Measurements from ENCODE around the gene PIGH. TPM values are rescaled to one million over a fixed set of nuclear protein-coding genes. Genes with fewer than 3 reads are reported as not detected.

PIGH gene
- polyA plus RNA-seq, 1 of the 3 experiments (the other 2 are of a cell fraction) = 23.6 TPM

- POLR2A ChIA-PET = interaction anchor here (1.0 kb wide), 1 partner anchor 23 kb away, joined by 3 read pairs; the partner anchor contains the start of gene PLEKHH1
Observed at GRCh38 chr14:67555518-67556090, 44.5 kb downstream of the PIGH start.

GRCh38 chr14:67554341-67554740, 45.7 kb downstream of the PIGH start:
- Histone ChIP-seq H2AFZ (ENCODE audit: low read depth) (no peak overlapping the region), H3K4me1 (ENCODE audit: control insufficient read depth in 1 of 2, insufficient read depth in 2 of 2, low read depth in 1 of 2, low read length in 1 of 2) (no peaks in the 10 kb centered on the region), H3K79me2 (ENCODE audit: insufficient read depth) (no peaks in the 10 kb centered on the region), H3K27ac (ENCODE audit: low read depth in 2 of 2, low read length in 1 of 2) (no peak overlapping the region), H3K27me3 (ENCODE audit: insufficient read depth) (no peaks in the 10 kb centered on the region), H3F3A (replicated peaks; ENCODE audit: insufficient read depth) (no peaks in the 10 kb centered on the region), H3K4me3 (ENCODE audit: low read depth in 2 of 2, low read length in 1 of 2) (no peak overlapping the region), H3K9me2 (no peaks in the 10 kb centered on the region), H4K20me1 (ENCODE audit: insufficient read depth) (no peaks in the 10 kb centered on the region), H3K36me3 (replicated peaks in 1 of 2; ENCODE audit: control insufficient read depth in 1 of 2, insufficient read depth in 2 of 2, low read length in 1 of 2) (no peaks in the 10 kb centered on the region), H3K4me2 (no peak overlapping the region), H3K9ac (no peak overlapping the region), H3K9me3 (no peaks in the 10 kb centered on the region)
- TF ChIP-seq MXI1 (IDR thresholded peaks at IDR 0.05; ENCODE audit: low read depth, low read length) (no peak), SIN3A (IDR thresholded peaks at IDR 0.05; ENCODE audit: borderline replicate concordance, low read depth, low read length) (no peak), POLR2AphosphoS5 (IDR thresholded peaks at IDR 0.05; ENCODE audit: low read depth, low read length) (no peak), FOSL2 (IDR thresholded peaks at IDR 0.05; ENCODE audit: borderline replicate concordance, low read depth) (no peak), GATA2 (CRISPR knock-in tag; IDR thresholded peaks at IDR 0.05) (no peak), TAF1 (IDR thresholded peaks at IDR 0.05; ENCODE audit: borderline replicate concordance, low read depth, low read length) (no peak), IRF3 (IDR thresholded peaks at IDR 0.05; ENCODE audit: low read depth, low read length) (no peak), USF1 (IDR thresholded peaks at IDR 0.05; ENCODE audit: borderline replicate concordance, low read depth) (no peak)
- 77% methylated on average over 5 of the region's 7 CpGs for WGBS (ENCODE audit: low lambda C conversion rate)
- CTCF ChIA-PET = interaction anchor here (0.8 to 4.0 kb wide), 6 partner anchors 16 to 150 kb away, joined by 3 to 18 read pairs (median 5); no protein-coding TSS in a partner anchor
- POLR2A ChIA-PET = no interaction called here
- DNase-seq = no peak

More at GRCh38 chr14:67555518-67556090, 44.5 kb downstream of the PIGH start:
- Histone ChIP-seq H2AFZ (ENCODE audit: low read depth) (no peak overlapping the region), H3K79me2 (ENCODE audit: insufficient read depth) (no peaks in the 10 kb centered on the region), H3K27ac (ENCODE audit: low read depth in 2 of 2, low read length in 1 of 2) (no peak overlapping the region), H3K9ac (no peak overlapping the region), H3K36me3 (replicated peaks in 1 of 2; ENCODE audit: control insufficient read depth in 1 of 2, insufficient read depth in 2 of 2, low read length in 1 of 2) (no peaks in the 10 kb centered on the region), H4K20me1 (ENCODE audit: insufficient read depth) (no peaks in the 10 kb centered on the region), H3K9me2 (no peaks in the 10 kb centered on the region), H3K4me2 (no peak overlapping the region), H3K9me3 (no peaks in the 10 kb centered on the region), H3F3A (replicated peaks; ENCODE audit: insufficient read depth) (no peaks in the 10 kb centered on the region), H3K4me1 (ENCODE audit: control insufficient read depth in 1 of 2, insufficient read depth in 2 of 2, low read depth in 1 of 2, low read length in 1 of 2) (no peaks in the 10 kb centered on the region), H3K4me3 (ENCODE audit: low read depth in 2 of 2, low read length in 1 of 2) (no peak overlapping the region), H3K27me3 (ENCODE audit: insufficient read depth) (no peaks in the 10 kb centered on the region)
- WGBS (ENCODE audit: low lambda C conversion rate) = 76% methylated on average over 10 of the region's 11 CpGs
- CTCF ChIA-PET = interaction anchor here (1.4 to 4.0 kb wide), 5 partner anchors 15 to 149 kb away, joined by 4 to 18 read pairs (median 15); no protein-coding TSS in a partner anchor
- no peak for TF ChIP-seq PBX3 (IDR thresholded peaks at IDR 0.05)
- TF ChIP-seq CTCF (IDR thresholded peaks at IDR 0.05) = no peak
- TF ChIP-seq TCF12 (IDR thresholded peaks at IDR 0.05) = no peak
- TF ChIP-seq GATA2 (CRISPR knock-in tag; IDR thresholded peaks at IDR 0.05) = no peak
- no peak for DNase-seq
